Activated CD4-positive, CD25-positive, alpha-beta regulatory T cell treated with anti-CD3 and anti-CD28 coated beads, Interleukin-2, amount 50 U/mL, for 16 hours (primary cell): ENCODE data around the gene EYS.
"Not testable (repeated sequence)": the region's sequence is repeated elsewhere in the genome, so short reads cannot be mapped to it uniquely, and the experiment has no call there.

Experiments used
- DNase-seq: peaks from one replicate; pipeline ENCODE4 v3.0.0-alpha.2; 2020; ENCODE audit warnings: low read depth, low spot score

EYS gene

GRCh38 chr6:63740709-63741108, 1966.3 kb downstream of the EYS start:
- no peak for DNase-seq

GRCh38 chr6:63739094-63739687, 1967.8 kb downstream of the EYS start:
- no peak for DNase-seq

- not testable (repeated sequence) for DNase-seq
These were observed 1968.8 kb downstream of the EYS start for GRCh38 chr6:63738190-63738589.

- no peak for DNase-seq
These were observed 1972.1 kb downstream of the EYS start for GRCh38 chr6:63734923-63735322.

GRCh38 chr6:63732336-63732735, 1974.7 kb downstream of the EYS start:
- no peak for DNase-seq

- no peak for DNase-seq
These were observed 1975.1 kb downstream of the EYS start for GRCh38 chr6:63731930-63732329.

- DNase-seq: no peak
These were observed 1976.7 kb downstream of the EYS start for GRCh38 chr6:63730311-63730710.

GRCh38 chr6:63724721-63725120, 1982.3 kb downstream of the EYS start:
- no peak for DNase-seq

- DNase-seq: no peak
These were observed 1985.8 kb downstream of the EYS start for GRCh38 chr6:63721181-63721580.

- no peak for DNase-seq
These were observed 1990.9 kb downstream of the EYS start for GRCh38 chr6:63716169-63716568.

GRCh38 chr6:63714091-63714490, 1992.9 kb downstream of the EYS start:
- no peak for DNase-seq

- no peak for DNase-seq
These were observed 1993.7 kb downstream of the EYS start for GRCh38 chr6:63713332-63713731.

GRCh38 chr6:63709148-63709547, 1997.9 kb downstream of the EYS start:
- no peak for DNase-seq

- no peak for DNase-seq
These were observed 1998.4 kb downstream of the EYS start for GRCh38 chr6:63708631-63709030.

- DNase-seq: no peak
These were observed 2000.4 kb downstream of the EYS start for GRCh38 chr6:63706630-63707029.

- no peak for DNase-seq
These were observed 2001.3 kb downstream of the EYS start for GRCh38 chr6:63705707-63706106.

- no peak for DNase-seq
These were observed 2016.8 kb downstream of the EYS start for GRCh38 chr6:63690221-63690620.

GRCh38 chr6:63689421-63689820, 2017.6 kb downstream of the EYS start:
- no peak for DNase-seq

- DNase-seq: no peak
These were observed 2021.3 kb downstream of the EYS start for GRCh38 chr6:63685446-63686379.

- no peak for DNase-seq
These were observed 2023.9 kb downstream of the EYS start for GRCh38 chr6:63683071-63683603.

GRCh38 chr6:63677282-63677681, 2029.7 kb downstream of the EYS start:
- DNase-seq: no peak

GRCh38 chr6:63676412-63677114, 2030.5 kb downstream of the EYS start:
- DNase-seq: no peak
